GM23338 (cell line): Measurements from ENCODE around the gene FAM219A. TPM values are rescaled to one million over a fixed set of nuclear protein-coding genes. Genes with fewer than 3 reads are reported as not detected.

ENCODE experiments used
- ATAC-seq: fragments of 200-7000 bp; cut with Tn5 transposase; 3 replicates; pipeline ENCODE4 v1.9.1; 2020
- DNase-seq: peaks from one replicate; pipeline ENCODE4 v3.0.0-alpha.2; 2015; ENCODE audit warnings: low spot score
- H2AFZ ChIP-seq: fragments of 200-600 bp; sonication (generic); 2 replicates; pipeline ENCODE4 v1.8.0; 2016; ENCODE audit warnings: antibody characterized with exemption, mild to moderate bottlenecking, moderate library complexity
- H3F3A ChIP-seq: fragments of 200-600 bp; sonication (generic); replicated peaks from 2 replicates; pipeline ENCODE4 v1.8.0; 2017; ENCODE audit warnings: antibody characterized with exemption, mixed run types, low read depth
- H3K27ac ChIP-seq: fragments of 200-600 bp; sonication (generic); 2 replicates; pipeline ENCODE4 v1.6.1; 2016; ENCODE audit warnings: low read depth
- H3K27me3 ChIP-seq: fragments of 200-600 bp; sonication (generic); 2 replicates; pipeline ENCODE4 v1.8.0; 2016; ENCODE audit warnings: mild to moderate bottlenecking, mixed run types, moderate library complexity; ENCODE audit not compliant: insufficient read depth
- H3K36me3 ChIP-seq: fragments of 200-600 bp; sonication (generic); 2 replicates; pipeline ENCODE4 v1.8.0; 2016; ENCODE audit warnings: mild to moderate bottlenecking; ENCODE audit not compliant: insufficient read depth
- H3K4me1 ChIP-seq: fragments of 200-600 bp; sonication (generic); 2 replicates; pipeline ENCODE4 v1.8.0; 2016; ENCODE audit warnings: mild to moderate bottlenecking, moderate library complexity; ENCODE audit not compliant: insufficient read depth
- H3K4me2 ChIP-seq: fragments of 200-600 bp; sonication (generic); 2 replicates; pipeline ENCODE4 v1.7.1; 2017; ENCODE audit warnings: mixed run types
- H3K4me3 ChIP-seq: fragments of 200-600 bp; sonication (generic); 2 replicates; pipeline ENCODE4 v1.6.1; 2016; ENCODE audit warnings: mixed run types
- H3K79me2 ChIP-seq: fragments of 200-600 bp; sonication (generic); replicated peaks from 2 replicates; pipeline ENCODE4 v1.8.0; 2017; ENCODE audit warnings: mild to moderate bottlenecking; ENCODE audit not compliant: insufficient read depth
- H3K9me2 ChIP-seq: fragments of 200-600 bp; sonication (generic); 2 replicates; pipeline ENCODE4 v1.8.0; 2017; ENCODE audit not compliant: insufficient read depth
- H4K20me1 ChIP-seq: fragments of 200-600 bp; sonication (generic); replicated peaks from 2 replicates; pipeline ENCODE4 v1.8.0; 2017; ENCODE audit warnings: mild to moderate bottlenecking; ENCODE audit not compliant: insufficient read depth
- H3K27ac Mint-ChIP-seq: 2 replicates; pipeline ENCODE4 v1.8.0; 2020; ENCODE audit warnings: inconsistent platforms, mild to moderate bottlenecking, moderate library complexity, mixed read lengths
- H3K27me3 Mint-ChIP-seq: 3 replicates; pipeline ENCODE4 v1.8.0; 2022; ENCODE audit warnings: low read depth, mild to moderate bottlenecking, moderate library complexity, mixed read lengths, inconsistent platforms; ENCODE audit not compliant: insufficient read depth, poor library complexity
- H3K36me3 Mint-ChIP-seq: 3 replicates; pipeline ENCODE4 v1.8.0; 2021; ENCODE audit warnings: low read depth, mild to moderate bottlenecking, inconsistent platforms, moderate library complexity, mixed read lengths
- H3K4me1 Mint-ChIP-seq: 3 replicates; pipeline ENCODE4 v1.8.0; 2020; ENCODE audit warnings: mild to moderate bottlenecking, inconsistent platforms, mixed read lengths
- H3K4me3 Mint-ChIP-seq: 3 replicates; pipeline ENCODE4 v1.8.0; 2021; ENCODE audit warnings: moderate library complexity, mild to moderate bottlenecking, inconsistent platforms, mixed read lengths
- H3K9me3 Mint-ChIP-seq: 3 replicates; pipeline ENCODE4 v1.8.0; 2020; ENCODE audit warnings: moderate library complexity, mild to moderate bottlenecking, inconsistent platforms, mixed read lengths
- EZH2 ChIP-seq: fragments of 200-600 bp; sonication (generic); IDR thresholded peaks from one replicate; pipeline ENCODE4 v1.8.0; 2017; ENCODE audit warnings: antibody characterized with exemption, mild to moderate bottlenecking, low read depth; ENCODE audit not compliant: unreplicated experiment
- EZH2phosphoT487 ChIP-seq: fragments of 200-600 bp; sonication (generic); IDR thresholded peaks from one replicate; pipeline ENCODE4 v1.8.1; 2018; ENCODE audit warnings: antibody characterized with exemption; ENCODE audit not compliant: unreplicated experiment
- JUNB ChIP-seq: IDR thresholded peaks from one replicate; pipeline ENCODE4 v1.6.1; 2016; ENCODE audit warnings: antibody characterized with exemption; ENCODE audit not compliant: unreplicated experiment
- ZNF114 ChIP-seq: fragments of 250-450 bp; sonication (Bioruptor Pico); IDR thresholded peaks from 2 replicates; pipeline ENCODE4 v1.5.0; 2020; ENCODE audit warnings: mild to moderate bottlenecking, moderate library complexity
- ZNF331 ChIP-seq: fragments of 250-450 bp; sonication (Bioruptor Pico); IDR thresholded peaks from 2 replicates; pipeline ENCODE4 v1.5.0; 2020; ENCODE audit warnings: low read depth, mild to moderate bottlenecking, moderate library complexity
- polyA plus RNA-seq: library from polyadenylated mRNA; unstranded; fragments of >200 nt; fragmentation: Nextera tagmentation; extraction: Ambion mirVana; gene quantifications from 2 replicates; pipeline ENCODE4 v1.2.1, GENCODE V29; 2016
- total RNA-seq: library from RNA; depleted of rRNA; stranded (reverse); fragments of >200 nt; shearing (Covaris generic); gene quantifications from 2 replicates; pipeline ENCODE4 v1.2.3, GENCODE V29; 2014
- TF ChIP-seq, protein P1 (sequence below): fragments of 250-450 bp; sonication (Bioruptor Pico); IDR thresholded peaks from 2 replicates; pipeline ENCODE4 v1.5.0; 2020; ENCODE audit warnings: mild to moderate bottlenecking, moderate library complexity
- TF ChIP-seq, protein P2 (sequence below): IDR thresholded peaks from one replicate; pipeline ENCODE4 v1.6.1; 2018; ENCODE audit warnings: antibody characterized with exemption; ENCODE audit not compliant: unreplicated experiment
- TF ChIP-seq, protein P3 (sequence below), 2 experiments: fragments of 200-600 bp in 1 of 2; sonication (generic) in 1 of 2; conservative IDR thresholded peaks; 2 replicates each; pipeline versions ENCODE4 v1.5.1 to v1.6.1; 2016 to 2017; ENCODE audit warnings: antibody characterized with exemption in 2 of 2, low read depth in 2 of 2, mild to moderate bottlenecking in 2 of 2, moderate library complexity in 1 of 2
- TF ChIP-seq, protein P4 (sequence below): IDR thresholded peaks from 2 replicates; pipeline ENCODE4 v1.6.1; 2016; ENCODE audit warnings: antibody characterized with exemption

The FAM219A gene
- total and polyA plus RNA-seq, 2 experiments from 2014 or later, result 3.8 to 7.2 TPM

DNA sequence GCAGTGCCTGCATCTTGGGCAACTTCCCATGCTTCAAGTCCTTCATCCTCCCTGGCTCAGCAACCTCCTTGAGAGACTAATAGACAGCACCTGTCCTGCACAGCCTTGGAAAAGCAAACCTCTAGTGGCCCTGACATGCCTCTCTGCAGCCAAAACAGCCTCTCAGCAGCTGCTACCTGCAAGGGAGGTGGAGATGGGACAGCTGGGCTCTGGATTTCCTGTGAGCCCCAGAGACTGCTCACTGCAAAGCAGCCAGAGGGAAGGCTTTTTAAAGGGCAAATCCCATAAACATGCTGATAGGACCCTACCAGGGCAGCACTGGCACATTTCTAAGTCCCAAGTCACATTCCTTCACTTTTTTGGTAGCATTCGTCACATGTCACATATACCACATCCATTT is 50.2 kb downstream of the FAM219A start (continued):
- TF ChIP-seq, protein P1, sequence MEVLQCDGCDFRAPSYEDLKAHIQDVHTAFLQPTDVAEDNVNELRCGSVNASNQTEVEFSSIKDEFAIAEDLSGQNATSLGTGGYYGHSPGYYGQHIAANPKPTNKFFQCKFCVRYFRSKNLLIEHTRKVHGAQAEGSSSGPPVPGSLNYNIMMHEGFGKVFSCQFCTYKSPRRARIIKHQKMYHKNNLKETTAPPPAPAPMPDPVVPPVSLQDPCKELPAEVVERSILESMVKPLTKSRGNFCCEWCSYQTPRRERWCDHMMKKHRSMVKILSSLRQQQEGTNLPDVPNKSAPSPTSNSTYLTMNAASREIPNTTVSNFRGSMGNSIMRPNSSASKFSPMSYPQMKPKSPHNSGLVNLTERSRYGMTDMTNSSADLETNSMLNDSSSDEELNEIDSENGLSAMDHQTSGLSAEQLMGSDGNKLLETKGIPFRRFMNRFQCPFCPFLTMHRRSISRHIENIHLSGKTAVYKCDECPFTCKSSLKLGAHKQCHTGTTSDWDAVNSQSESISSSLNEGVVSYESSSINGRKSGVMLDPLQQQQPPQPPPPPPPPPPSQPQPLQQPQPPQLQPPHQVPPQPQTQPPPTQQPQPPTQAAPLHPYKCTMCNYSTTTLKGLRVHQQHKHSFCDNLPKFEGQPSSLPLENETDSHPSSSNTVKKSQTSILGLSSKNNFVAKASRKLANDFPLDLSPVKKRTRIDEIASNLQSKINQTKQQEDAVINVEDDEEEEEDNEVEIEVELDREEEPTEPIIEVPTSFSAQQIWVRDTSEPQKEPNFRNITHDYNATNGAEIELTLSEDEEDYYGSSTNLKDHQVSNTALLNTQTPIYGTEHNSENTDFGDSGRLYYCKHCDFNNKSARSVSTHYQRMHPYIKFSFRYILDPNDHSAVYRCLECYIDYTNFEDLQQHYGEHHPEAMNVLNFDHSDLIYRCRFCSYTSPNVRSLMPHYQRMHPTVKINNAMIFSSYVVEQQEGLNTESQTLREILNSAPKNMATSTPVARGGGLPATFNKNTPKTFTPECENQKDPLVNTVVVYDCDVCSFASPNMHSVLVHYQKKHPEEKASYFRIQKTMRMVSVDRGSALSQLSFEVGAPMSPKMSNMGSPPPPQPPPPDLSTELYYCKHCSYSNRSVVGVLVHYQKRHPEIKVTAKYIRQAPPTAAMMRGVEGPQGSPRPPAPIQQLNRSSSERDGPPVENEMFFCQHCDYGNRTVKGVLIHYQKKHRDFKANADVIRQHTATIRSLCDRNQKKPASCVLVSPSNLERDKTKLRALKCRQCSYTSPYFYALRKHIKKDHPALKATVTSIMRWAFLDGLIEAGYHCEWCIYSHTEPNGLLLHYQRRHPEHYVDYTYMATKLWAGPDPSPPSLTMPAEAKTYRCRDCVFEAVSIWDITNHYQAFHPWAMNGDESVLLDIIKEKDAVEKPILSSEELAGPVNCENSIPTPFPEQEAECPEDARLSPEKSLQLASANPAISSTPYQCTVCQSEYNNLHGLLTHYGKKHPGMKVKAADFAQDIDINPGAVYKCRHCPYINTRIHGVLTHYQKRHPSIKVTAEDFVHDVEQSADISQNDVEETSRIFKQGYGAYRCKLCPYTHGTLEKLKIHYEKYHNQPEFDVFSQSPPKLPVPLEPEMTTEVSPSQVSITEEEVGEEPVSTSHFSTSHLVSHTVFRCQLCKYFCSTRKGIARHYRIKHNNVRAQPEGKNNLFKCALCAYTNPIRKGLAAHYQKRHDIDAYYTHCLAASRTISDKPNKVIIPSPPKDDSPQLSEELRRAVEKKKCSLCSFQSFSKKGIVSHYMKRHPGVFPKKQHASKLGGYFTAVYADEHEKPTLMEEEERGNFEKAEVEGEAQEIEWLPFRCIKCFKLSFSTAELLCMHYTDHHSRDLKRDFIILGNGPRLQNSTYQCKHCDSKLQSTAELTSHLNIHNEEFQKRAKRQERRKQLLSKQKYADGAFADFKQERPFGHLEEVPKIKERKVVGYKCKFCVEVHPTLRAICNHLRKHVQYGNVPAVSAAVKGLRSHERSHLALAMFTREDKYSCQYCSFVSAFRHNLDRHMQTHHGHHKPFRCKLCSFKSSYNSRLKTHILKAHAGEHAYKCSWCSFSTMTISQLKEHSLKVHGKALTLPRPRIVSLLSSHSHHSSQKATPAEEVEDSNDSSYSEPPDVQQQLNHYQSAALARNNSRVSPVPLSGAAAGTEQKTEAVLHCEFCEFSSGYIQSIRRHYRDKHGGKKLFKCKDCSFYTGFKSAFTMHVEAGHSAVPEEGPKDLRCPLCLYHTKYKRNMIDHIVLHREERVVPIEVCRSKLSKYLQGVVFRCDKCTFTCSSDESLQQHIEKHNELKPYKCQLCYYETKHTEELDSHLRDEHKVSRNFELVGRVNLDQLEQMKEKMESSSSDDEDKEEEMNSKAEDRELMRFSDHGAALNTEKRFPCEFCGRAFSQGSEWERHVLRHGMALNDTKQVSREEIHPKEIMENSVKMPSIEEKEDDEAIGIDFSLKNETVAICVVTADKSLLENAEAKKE (CRISPR knock-in tag), result no peak
- TF ChIP-seq EZH2, result no peak
- TF ChIP-seq ZNF331, result no peak

DNA sequence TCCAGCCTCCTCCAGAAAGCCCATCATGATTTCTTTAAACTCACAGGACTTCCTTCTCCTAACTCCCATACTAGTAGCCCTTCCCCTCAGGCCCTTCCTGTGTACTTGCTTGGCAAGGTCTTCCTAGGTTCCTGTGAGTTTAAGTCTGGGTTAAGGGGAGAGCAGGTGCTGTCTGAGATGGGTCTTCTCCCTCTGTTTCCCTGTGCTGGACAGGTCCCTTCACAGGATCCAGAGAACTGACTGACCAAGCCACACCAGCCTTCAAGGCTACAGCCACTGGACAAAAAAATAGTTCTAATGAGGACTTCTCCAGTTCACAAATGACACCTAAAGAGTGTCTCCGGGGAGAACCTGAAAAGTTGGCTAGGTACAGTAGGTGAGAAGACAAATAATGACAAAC is 52.2 kb downstream of the FAM219A start:
- no peak for DNase-seq
- Mint-ChIP-seq H3K4me3 (no peak overlapping the region), H3K27me3 (no peaks in the 10 kb centered on the region), H3K9me3 (no peaks in the 10 kb centered on the region), H3K4me1 (no peaks in the 10 kb centered on the region), H3K27ac (no peak overlapping the region), H3K36me3 (no peaks in the 10 kb centered on the region)
- no peaks in the 10 kb centered on the region for H3K9me2 ChIP-seq
- ATAC-seq, result no peak
- no peak overlapping the region for H3K4me3 ChIP-seq
- no peaks in the 10 kb centered on the region for H3K36me3 ChIP-seq
- H3K4me1 ChIP-seq, result no peaks in the 10 kb centered on the region
- H3K27me3 ChIP-seq, result no peaks in the 10 kb centered on the region
- H2AFZ ChIP-seq, result no peak overlapping the region
- no peaks in the 10 kb centered on the region for H3K79me2 ChIP-seq
- H3K4me2 ChIP-seq, result no peak overlapping the region
- H4K20me1 ChIP-seq, result no peaks in the 10 kb centered on the region; the same call in 1 of the 2 replicates
- H3F3A ChIP-seq, result no peaks in the 10 kb centered on the region
- H3K27ac ChIP-seq, result no peak overlapping the region
- TF ChIP-seq JUNB, result no peak
- TF ChIP-seq ZNF114, result no peak
- TF ChIP-seq, protein P2, sequence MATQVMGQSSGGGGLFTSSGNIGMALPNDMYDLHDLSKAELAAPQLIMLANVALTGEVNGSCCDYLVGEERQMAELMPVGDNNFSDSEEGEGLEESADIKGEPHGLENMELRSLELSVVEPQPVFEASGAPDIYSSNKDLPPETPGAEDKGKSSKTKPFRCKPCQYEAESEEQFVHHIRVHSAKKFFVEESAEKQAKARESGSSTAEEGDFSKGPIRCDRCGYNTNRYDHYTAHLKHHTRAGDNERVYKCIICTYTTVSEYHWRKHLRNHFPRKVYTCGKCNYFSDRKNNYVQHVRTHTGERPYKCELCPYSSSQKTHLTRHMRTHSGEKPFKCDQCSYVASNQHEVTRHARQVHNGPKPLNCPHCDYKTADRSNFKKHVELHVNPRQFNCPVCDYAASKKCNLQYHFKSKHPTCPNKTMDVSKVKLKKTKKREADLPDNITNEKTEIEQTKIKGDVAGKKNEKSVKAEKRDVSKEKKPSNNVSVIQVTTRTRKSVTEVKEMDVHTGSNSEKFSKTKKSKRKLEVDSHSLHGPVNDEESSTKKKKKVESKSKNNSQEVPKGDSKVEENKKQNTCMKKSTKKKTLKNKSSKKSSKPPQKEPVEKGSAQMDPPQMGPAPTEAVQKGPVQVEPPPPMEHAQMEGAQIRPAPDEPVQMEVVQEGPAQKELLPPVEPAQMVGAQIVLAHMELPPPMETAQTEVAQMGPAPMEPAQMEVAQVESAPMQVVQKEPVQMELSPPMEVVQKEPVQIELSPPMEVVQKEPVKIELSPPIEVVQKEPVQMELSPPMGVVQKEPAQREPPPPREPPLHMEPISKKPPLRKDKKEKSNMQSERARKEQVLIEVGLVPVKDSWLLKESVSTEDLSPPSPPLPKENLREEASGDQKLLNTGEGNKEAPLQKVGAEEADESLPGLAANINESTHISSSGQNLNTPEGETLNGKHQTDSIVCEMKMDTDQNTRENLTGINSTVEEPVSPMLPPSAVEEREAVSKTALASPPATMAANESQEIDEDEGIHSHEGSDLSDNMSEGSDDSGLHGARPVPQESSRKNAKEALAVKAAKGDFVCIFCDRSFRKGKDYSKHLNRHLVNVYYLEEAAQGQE, result no peak
- TF ChIP-seq, protein P3, sequence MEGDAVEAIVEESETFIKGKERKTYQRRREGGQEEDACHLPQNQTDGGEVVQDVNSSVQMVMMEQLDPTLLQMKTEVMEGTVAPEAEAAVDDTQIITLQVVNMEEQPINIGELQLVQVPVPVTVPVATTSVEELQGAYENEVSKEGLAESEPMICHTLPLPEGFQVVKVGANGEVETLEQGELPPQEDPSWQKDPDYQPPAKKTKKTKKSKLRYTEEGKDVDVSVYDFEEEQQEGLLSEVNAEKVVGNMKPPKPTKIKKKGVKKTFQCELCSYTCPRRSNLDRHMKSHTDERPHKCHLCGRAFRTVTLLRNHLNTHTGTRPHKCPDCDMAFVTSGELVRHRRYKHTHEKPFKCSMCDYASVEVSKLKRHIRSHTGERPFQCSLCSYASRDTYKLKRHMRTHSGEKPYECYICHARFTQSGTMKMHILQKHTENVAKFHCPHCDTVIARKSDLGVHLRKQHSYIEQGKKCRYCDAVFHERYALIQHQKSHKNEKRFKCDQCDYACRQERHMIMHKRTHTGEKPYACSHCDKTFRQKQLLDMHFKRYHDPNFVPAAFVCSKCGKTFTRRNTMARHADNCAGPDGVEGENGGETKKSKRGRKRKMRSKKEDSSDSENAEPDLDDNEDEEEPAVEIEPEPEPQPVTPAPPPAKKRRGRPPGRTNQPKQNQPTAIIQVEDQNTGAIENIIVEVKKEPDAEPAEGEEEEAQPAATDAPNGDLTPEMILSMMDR (conservative IDR thresholded peaks at IDR 0.05; ENCODE audit: low read depth in 2 of 2), result no peak
- TF ChIP-seq, protein P4, sequence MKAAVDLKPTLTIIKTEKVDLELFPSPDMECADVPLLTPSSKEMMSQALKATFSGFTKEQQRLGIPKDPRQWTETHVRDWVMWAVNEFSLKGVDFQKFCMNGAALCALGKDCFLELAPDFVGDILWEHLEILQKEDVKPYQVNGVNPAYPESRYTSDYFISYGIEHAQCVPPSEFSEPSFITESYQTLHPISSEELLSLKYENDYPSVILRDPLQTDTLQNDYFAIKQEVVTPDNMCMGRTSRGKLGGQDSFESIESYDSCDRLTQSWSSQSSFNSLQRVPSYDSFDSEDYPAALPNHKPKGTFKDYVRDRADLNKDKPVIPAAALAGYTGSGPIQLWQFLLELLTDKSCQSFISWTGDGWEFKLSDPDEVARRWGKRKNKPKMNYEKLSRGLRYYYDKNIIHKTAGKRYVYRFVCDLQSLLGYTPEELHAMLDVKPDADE, result no peak
- TF ChIP-seq EZH2, result no peak
- no peak for TF ChIP-seq EZH2phosphoT487
